ENCODE data around the gene SPPL2B. TPM values are rescaled to one million over a fixed set of nuclear protein-coding genes. Genes with fewer than 3 reads are reported as not detected.

SPPL2B gene
- total RNA-seq, 2 donors from 2014 or later = 75.8 to 202 TPM

GRCh38 chr19:2326699-2327360, 1.7 kb upstream of the SPPL2B start:
- Histone ChIP-seq H3K36me3 (replicated peaks in 1 of 2; ENCODE audit: insufficient read depth in 1 of 2, low read depth in 2 of 2) (peaks cover 0 to 2% of the 10 kb centered on the region in 2 donors), H3K27ac (no peak overlapping the region), H3K9me3 (no peaks in the 10 kb centered on the region), H3K4me3 (no peak overlapping the region), H3K4me1 (peaks cover 46% of the 10 kb centered on the region), H3K27me3 (no peaks in the 10 kb centered on the region)
- intact Hi-C loops (cut with DNase I) = no loop called here
- ATAC-seq = no peak
- WGBS, 2 donors = 89% methylated on average over 8 to 16 of the region's 16 CpGs
- TF ChIP-seq POLR2A (IDR thresholded peaks at IDR 0.05) = no peak
- TF ChIP-seq, protein P1, sequence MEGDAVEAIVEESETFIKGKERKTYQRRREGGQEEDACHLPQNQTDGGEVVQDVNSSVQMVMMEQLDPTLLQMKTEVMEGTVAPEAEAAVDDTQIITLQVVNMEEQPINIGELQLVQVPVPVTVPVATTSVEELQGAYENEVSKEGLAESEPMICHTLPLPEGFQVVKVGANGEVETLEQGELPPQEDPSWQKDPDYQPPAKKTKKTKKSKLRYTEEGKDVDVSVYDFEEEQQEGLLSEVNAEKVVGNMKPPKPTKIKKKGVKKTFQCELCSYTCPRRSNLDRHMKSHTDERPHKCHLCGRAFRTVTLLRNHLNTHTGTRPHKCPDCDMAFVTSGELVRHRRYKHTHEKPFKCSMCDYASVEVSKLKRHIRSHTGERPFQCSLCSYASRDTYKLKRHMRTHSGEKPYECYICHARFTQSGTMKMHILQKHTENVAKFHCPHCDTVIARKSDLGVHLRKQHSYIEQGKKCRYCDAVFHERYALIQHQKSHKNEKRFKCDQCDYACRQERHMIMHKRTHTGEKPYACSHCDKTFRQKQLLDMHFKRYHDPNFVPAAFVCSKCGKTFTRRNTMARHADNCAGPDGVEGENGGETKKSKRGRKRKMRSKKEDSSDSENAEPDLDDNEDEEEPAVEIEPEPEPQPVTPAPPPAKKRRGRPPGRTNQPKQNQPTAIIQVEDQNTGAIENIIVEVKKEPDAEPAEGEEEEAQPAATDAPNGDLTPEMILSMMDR (IDR thresholded peaks at IDR 0.05) = no peak
- no peak for DNase-seq

GRCh38 chr19:2327773-2328400, 597 bp upstream of the SPPL2B start:
- DNase-seq (peak in 2 of 4 donors; percentile 41 to 65), ATAC-seq (peak; percentile 37)
- peaks cover 56% of the 10 kb centered on the region for H3K4me1 ChIP-seq
- peak overlapping the region; percentile 86 to 98 for H3K4me3 ChIP-seq
- 1% methylated on average over 18 of the region's 18 CpGs for WGBS, 2 donors
- peak overlapping the region in 3 of 4 donors; percentile 75 to 80 (median 79) for H3K27ac ChIP-seq
- H3K27me3 ChIP-seq = no peaks in the 10 kb centered on the region
- intact Hi-C loops (cut with DNase I) = no loop called here
- no peaks in the 10 kb centered on the region for H3K9me3 ChIP-seq
- peaks cover 0 to 2% of the 10 kb centered on the region in 2 donors for H3K36me3 ChIP-seq (replicated peaks in 1 of 2; ENCODE audit: insufficient read depth in 1 of 2, low read depth in 2 of 2)
- TF ChIP-seq, protein P1 (IDR thresholded peaks at IDR 0.05) = no peak
- TF ChIP-seq POLR2A (IDR thresholded peaks at IDR 0.05) = peak in 1 of 3 donors; percentile 5

DNA sequence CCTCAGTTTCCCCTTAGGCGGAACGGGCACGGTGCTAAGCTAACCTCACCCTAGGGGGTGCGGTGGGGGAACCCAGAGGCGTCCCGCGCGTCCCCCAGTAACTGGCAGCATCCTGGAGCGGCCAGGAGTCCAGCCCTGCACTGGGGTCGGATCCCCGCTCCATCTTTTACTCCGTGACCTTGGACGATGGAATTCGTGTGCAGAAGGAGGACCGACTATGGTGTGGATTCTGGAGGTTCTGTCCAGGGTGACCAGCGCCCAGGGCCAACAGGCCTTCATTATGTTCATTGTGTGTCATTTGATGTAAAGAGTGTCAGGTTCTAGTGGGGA, 630 bp downstream of the SPPL2B start:
- Histone ChIP-seq H3K9me3 (no peaks in the 10 kb centered on the region), H3K36me3 (replicated peaks in 1 of 2; ENCODE audit: insufficient read depth in 1 of 2, low read depth in 2 of 2) (no peaks in the 10 kb centered on the region), H3K27me3 (no peaks in the 10 kb centered on the region), H3K4me3 (peak overlapping the region; percentile 86 to 98), H3K4me1 (peaks cover 67% of the 10 kb centered on the region), H3K27ac (peak overlapping the region in 3 of 4 donors; percentile 75 to 80 (median 79))
- TF ChIP-seq, protein P1 (IDR thresholded peaks at IDR 0.05) = no peak
- no peak for TF ChIP-seq POLR2A (IDR thresholded peaks at IDR 0.05)
- DNase-seq = no peak
- 0 to 1% methylated on average over 4 to 16 of the region's 16 CpGs for WGBS, 2 donors
- intact Hi-C loops (cut with DNase I) = no loop called here
- ATAC-seq = no peak

DNA sequence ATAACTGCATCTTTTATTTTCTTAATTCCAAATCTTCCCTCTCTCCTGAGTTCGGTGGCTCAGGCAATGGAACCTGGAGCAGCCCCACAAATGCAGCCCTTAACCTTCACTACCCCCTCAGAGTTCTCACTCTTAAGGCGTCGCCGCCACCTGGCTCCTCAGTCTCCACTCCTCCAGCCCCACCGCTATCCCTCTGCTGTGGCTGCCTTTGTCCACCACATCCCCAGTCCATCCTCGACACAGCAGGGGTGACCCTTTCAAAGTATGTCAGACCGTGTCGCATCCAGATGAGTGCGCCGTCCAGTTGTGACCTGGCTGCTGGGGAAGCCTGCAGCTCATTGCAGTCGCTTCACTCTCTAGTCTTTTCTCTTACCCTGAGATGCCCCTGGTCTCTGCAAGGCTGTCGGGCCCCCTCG, 1.0 kb downstream of the SPPL2B start:
- no peak for DNase-seq
- H3K27ac ChIP-seq = peak overlapping the region in 3 of 4 donors; percentile 70 to 80 (median 75)
- H3K4me1 ChIP-seq = peaks cover 67% of the 10 kb centered on the region
- H3K27me3 ChIP-seq = no peaks in the 10 kb centered on the region
- H3K36me3 ChIP-seq (replicated peaks in 1 of 2; ENCODE audit: insufficient read depth in 1 of 2, low read depth in 2 of 2) = no peaks in the 10 kb centered on the region
- H3K9me3 ChIP-seq = no peaks in the 10 kb centered on the region
- intact Hi-C loops (cut with DNase I) = no loop called here
- no peak overlapping the region for H3K4me3 ChIP-seq
- TF ChIP-seq, protein P1 (IDR thresholded peaks at IDR 0.05) = no peak
- no peak for TF ChIP-seq POLR2A (IDR thresholded peaks at IDR 0.05)
- WGBS, 2 donors = 54 to 66% methylated on average over 13 of the region's 13 CpGs
- no peak for ATAC-seq

Measured in body of pancreas (tissue), 4 donors.